Measurements from ENCODE around the gene TRABD2B.

- TF ChIP-seq, protein P1, sequence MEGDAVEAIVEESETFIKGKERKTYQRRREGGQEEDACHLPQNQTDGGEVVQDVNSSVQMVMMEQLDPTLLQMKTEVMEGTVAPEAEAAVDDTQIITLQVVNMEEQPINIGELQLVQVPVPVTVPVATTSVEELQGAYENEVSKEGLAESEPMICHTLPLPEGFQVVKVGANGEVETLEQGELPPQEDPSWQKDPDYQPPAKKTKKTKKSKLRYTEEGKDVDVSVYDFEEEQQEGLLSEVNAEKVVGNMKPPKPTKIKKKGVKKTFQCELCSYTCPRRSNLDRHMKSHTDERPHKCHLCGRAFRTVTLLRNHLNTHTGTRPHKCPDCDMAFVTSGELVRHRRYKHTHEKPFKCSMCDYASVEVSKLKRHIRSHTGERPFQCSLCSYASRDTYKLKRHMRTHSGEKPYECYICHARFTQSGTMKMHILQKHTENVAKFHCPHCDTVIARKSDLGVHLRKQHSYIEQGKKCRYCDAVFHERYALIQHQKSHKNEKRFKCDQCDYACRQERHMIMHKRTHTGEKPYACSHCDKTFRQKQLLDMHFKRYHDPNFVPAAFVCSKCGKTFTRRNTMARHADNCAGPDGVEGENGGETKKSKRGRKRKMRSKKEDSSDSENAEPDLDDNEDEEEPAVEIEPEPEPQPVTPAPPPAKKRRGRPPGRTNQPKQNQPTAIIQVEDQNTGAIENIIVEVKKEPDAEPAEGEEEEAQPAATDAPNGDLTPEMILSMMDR (IDR thresholded peaks at IDR 0.05; ENCODE audit: borderline replicate concordance, extremely low read depth, low read length, poor library complexity, severe bottlenecking), result no peak
- TF ChIP-seq EZH2 (IDR thresholded peaks at IDR 0.05; ENCODE audit: borderline replicate concordance, low read depth, low read length, severe bottlenecking), result no peak
Observed at GRCh38 chr1:47824716-47825115, 172.5 kb downstream of the TRABD2B start.

Data from DND-41 (cell line).